Keratinocyte (primary cell): ENCODE results near the gene DKK2.

Experiments
- CTCF ChIP-seq, 3 experiments: IDR thresholded peaks in 1 of 3; conservative IDR thresholded peaks in 1 of 3; optimal IDR thresholded peaks in 1 of 3; 2 replicates in 2 of 3; 3 replicates in 1 of 3; pipeline versions ENCODE3 to v1.5.1; 2011; ENCODE audit warnings: low read length in 3 of 3, mild to moderate bottlenecking in 3 of 3, moderate library complexity in 2 of 3, control low read depth in 1 of 3, inconsistent platforms in 1 of 3; ENCODE audit not compliant: insufficient read depth in 2 of 3; ENCODE audit errors: extremely low read depth in 1 of 3
- EZH2 ChIP-seq: IDR thresholded peaks from one replicate; pipeline ENCODE4 v1.6.1; 2012; ENCODE audit warnings: inconsistent platforms, mild to moderate bottlenecking, low read length, moderate library complexity

DNA sequence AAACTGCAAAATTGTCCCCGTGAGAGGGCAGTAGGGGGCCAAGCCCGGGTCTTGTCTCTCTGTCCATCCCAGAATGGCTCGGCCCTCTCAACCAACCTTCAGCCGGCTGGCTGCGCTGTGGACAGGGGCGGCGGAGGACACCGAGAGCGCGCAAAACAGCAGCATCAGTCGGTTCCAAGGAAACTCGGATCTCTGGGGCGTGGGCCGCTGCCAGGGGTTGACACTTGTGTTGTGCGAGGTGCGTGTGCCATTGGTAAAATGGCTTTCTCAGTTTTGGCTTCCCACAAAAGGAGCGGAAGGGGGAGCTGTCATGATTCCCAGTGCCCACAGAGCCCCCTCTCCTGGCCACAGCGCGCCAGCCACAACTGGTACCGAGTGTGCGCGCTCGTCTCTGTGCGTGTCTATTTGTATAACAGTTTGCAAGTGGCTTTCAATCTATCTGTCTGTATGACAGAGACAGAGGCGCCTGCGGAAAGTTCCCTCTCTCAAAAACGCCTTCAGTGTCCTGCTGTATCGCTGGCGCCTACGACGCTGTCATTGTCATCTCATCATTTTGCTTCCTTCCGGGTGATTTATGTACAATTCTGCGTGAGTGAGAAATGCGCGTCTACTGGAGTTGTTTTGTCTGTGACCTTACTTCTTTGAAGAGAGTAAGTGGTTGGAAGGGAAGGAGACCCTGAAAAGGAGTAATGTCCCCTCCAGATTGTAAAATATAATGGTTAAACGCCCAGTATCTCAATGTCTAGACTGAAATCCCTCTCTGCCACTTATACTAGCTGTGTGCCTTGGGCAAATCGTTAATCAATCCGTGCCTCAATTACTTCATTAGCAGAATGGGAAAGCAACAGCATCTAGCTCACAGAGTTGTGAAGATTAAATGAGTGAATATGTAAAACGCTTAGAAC lies 1.8 kb downstream of the DKK2 start:
- TF ChIP-seq EZH2 (peak; percentile 31), CTCF (optimal IDR thresholded peaks at IDR 0.05 in 1 of 3, IDR thresholded peaks at IDR 0.05 in 1 of 3, conservative IDR thresholded peaks at IDR 0.05 in 1 of 3; ENCODE audit: extremely low read depth in 1 of 3, insufficient read depth in 2 of 3, low read length in 3 of 3) (peak in 1 of 3 experiments; percentile 28)
